HepG2 (cell line): ENCODE results near the gene WDR73. TPM values are rescaled to one million over a fixed set of nuclear protein-coding genes. Genes with fewer than 3 reads are reported as not detected.

Source experiments
- ATM ChIP-seq: fragments of 450-650 bp; IDR thresholded peaks from 2 replicates; pipeline ENCODE4 v1.7.1; 2017; ENCODE audit warnings: mild to moderate bottlenecking, borderline replicate concordance
- FOXO4 ChIP-seq: sonication (generic); formaldehyde crosslinking; conservative IDR thresholded peaks from 2 replicates; pipeline ENCODE4 v1.8.1; 2023; ENCODE audit warnings: missing genetic modification reagents
- HNF1B ChIP-seq: sonication (generic); formaldehyde crosslinking; IDR thresholded peaks from 2 replicates; pipeline ENCODE4 v1.5.1; 2020; ENCODE audit warnings: mild to moderate bottlenecking, moderate library complexity, missing genetic modification reagents
- IRX3 ChIP-seq: sonication (generic); formaldehyde crosslinking; IDR thresholded peaks from 2 replicates; pipeline ENCODE4 v1.8.1; 2023; ENCODE audit warnings: mild to moderate bottlenecking, low read depth, missing genetic modification reagents, borderline replicate concordance
- KLF11 ChIP-seq: IDR thresholded peaks from 2 replicates; pipeline ENCODE4 v1.6.1; 2016; ENCODE audit warnings: missing compliant biosample characterization
- MXI1 ChIP-seq: IDR thresholded peaks from 3 replicates; pipeline ENCODE4 v1.6.1; 2012; ENCODE audit warnings: low read depth, low read length, inconsistent platforms, borderline replicate concordance
- NCOA1 ChIP-seq: sonication (generic); formaldehyde crosslinking; IDR thresholded peaks from 2 replicates; pipeline ENCODE4 v1.9.0; 2021; ENCODE audit warnings: missing genetic modification reagents
- SP5 ChIP-seq: IDR thresholded peaks from 2 replicates; pipeline ENCODE4 v1.6.1; 2016; ENCODE audit warnings: low read depth, borderline replicate concordance
- SRY ChIP-seq: sonication (generic); formaldehyde crosslinking; IDR thresholded peaks from 2 replicates; pipeline ENCODE4 v1.8.0; 2022; ENCODE audit warnings: mild to moderate bottlenecking, missing genetic modification reagents
- ZKSCAN8 ChIP-seq: IDR thresholded peaks from 2 replicates; pipeline ENCODE4 v1.6.1; 2016; ENCODE audit warnings: borderline replicate concordance, missing genetic modification reagents, missing compliant biosample characterization
- ZNF17 ChIP-seq: sonication (generic); formaldehyde crosslinking; IDR thresholded peaks from 2 replicates; pipeline ENCODE4 v1.5.0; 2020; ENCODE audit warnings: mild to moderate bottlenecking, missing genetic modification reagents
- ZNF44 ChIP-seq: sonication (generic); formaldehyde crosslinking; IDR thresholded peaks from 2 replicates; pipeline ENCODE4 v1.5.1; 2020; ENCODE audit warnings: mild to moderate bottlenecking, missing genetic modification reagents
- ZNF574 ChIP-seq: sonication (generic); formaldehyde crosslinking; IDR thresholded peaks from 2 replicates; pipeline ENCODE4 v1.4.0; 2020; ENCODE audit warnings: missing genetic modification reagents
- ZNF607 ChIP-seq: sonication (generic); formaldehyde crosslinking; IDR thresholded peaks from 2 replicates; pipeline ENCODE4 v1.5.1; 2020; ENCODE audit warnings: missing genetic modification reagents, mild to moderate bottlenecking, borderline replicate concordance
- ZNF615 ChIP-seq: sonication (generic); formaldehyde crosslinking; IDR thresholded peaks from 2 replicates; pipeline ENCODE4 v1.5.0; 2020; ENCODE audit warnings: mild to moderate bottlenecking, missing genetic modification reagents, borderline replicate concordance
- ZNF672 ChIP-seq: sonication (generic); formaldehyde crosslinking; IDR thresholded peaks from 2 replicates; pipeline ENCODE4 v1.8.1; 2022; ENCODE audit warnings: missing genetic modification reagents
- ZNF7 ChIP-seq: IDR thresholded peaks from 2 replicates; pipeline ENCODE4 v1.6.1; 2016; ENCODE audit warnings: missing biosample characterization, missing genetic modification reagents
- ZNF740 ChIP-seq: sonication (generic); formaldehyde crosslinking; IDR thresholded peaks from 2 replicates; pipeline ENCODE4 v1.4.0; 2020; ENCODE audit warnings: missing genetic modification reagents
- ZNF746 ChIP-seq: sonication (generic); formaldehyde crosslinking; IDR thresholded peaks from 2 replicates; pipeline ENCODE4 v1.8.0; 2022; ENCODE audit warnings: mild to moderate bottlenecking, missing genetic modification reagents
- ZNF83 ChIP-seq: sonication (generic); formaldehyde crosslinking; IDR thresholded peaks from 2 replicates; pipeline ENCODE4 v1.4.0; 2020; ENCODE audit warnings: missing genetic modification reagents, mild to moderate bottlenecking, borderline replicate concordance
- polyA plus RNA-seq, 8 experiments: library from polyadenylated mRNA; depleted of rRNA in 3 of 8; stranded (reverse) in 7 of 8; unstranded in 1 of 8; fragments of >200 nt; fragmentation: Illumina TruSeq in 4 of 8; extraction: Trizol in 4 of 8; gene quantifications; 2 replicates each; pipeline versions ENCODE4 v1.2.1 to v1.2.3, GENCODE V29; 2011 to 2016; ENCODE audit warnings: low read depth in 4 of 8, missing spikeins in 1 of 8, mixed read lengths in 1 of 8; ENCODE audit not compliant: insufficient read depth in 1 of 8
- total RNA-seq, 5 experiments: library from RNA; depleted of rRNA; stranded (reverse); fragments of >200 nt; fragmentation: Illumina TruSeq; extraction: Trizol; gene quantifications; 2 replicates each; pipeline ENCODE4 v1.2.3, GENCODE V29; 2016; ENCODE audit warnings: low read depth in 1 of 5
- TF ChIP-seq, protein P1 (sequence below): sonication (generic); formaldehyde crosslinking; IDR thresholded peaks from 2 replicates; pipeline ENCODE4 v1.4.0; 2020; ENCODE audit warnings: missing genetic modification reagents, borderline replicate concordance
- TF ChIP-seq, protein P2 (sequence below): sonication (generic); formaldehyde crosslinking; IDR thresholded peaks from 2 replicates; pipeline ENCODE4 v1.5.0; 2020; ENCODE audit warnings: mild to moderate bottlenecking, missing genetic modification reagents

The WDR73 gene
- total and polyA plus RNA-seq, 2 of the 13 experiments (the other 11 are each of a cell fraction or from before 2014, with no cell fraction given), result 20.0 to 35.5 TPM

DNA sequence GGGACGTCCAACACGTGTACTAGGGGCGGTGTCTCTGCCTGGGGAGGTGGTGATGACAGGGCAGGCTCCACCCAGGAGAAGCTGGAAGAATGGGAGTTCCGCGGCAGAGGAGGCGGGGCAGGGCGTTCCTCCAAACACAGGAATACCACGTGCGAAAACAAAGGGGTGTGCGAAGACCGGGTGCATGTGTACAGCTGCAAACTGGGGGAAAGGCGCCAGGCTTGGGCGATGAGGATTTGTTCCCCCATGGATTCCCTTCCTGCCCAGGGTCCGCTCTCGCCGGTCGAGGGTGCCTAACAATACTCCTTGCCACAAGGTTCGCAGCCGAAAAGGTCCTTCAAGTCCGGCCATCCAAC is 53.8 kb downstream of the WDR73 start (continued):
- TF ChIP-seq ZNF607 (CRISPR knock-in tag) (peak; percentile 17; the same call in 1 of the 2 replicates), SRY (CRISPR knock-in tag) (peak; percentile 17; the same call in 1 of the 2 replicates), ZNF83 (CRISPR knock-in tag) (no peak), ZNF615 (CRISPR knock-in tag) (no peak), HNF1B (CRISPR knock-in tag) (0 out of 2 replicates have a peak, but pooled peaks have one; percentile 16), KLF11 (0 out of 2 replicates have a peak, but pooled peaks have one; percentile 62), ZNF740 (CRISPR knock-in tag) (no peak), ZNF44 (CRISPR knock-in tag) (no peak), ZNF7 (CRISPR knock-in tag) (no peak), ZKSCAN8 (CRISPR knock-in tag) (no peak), IRX3 (CRISPR knock-in tag) (no peak), ZNF17 (CRISPR knock-in tag) (no peak), FOXO4 (CRISPR knock-in tag) (no peak), NCOA1 (no peak), SP5 (CRISPR knock-in tag) (peak; percentile 82; the same call in 1 of the 2 replicates), ZNF672 (CRISPR knock-in tag) (no peak), ZNF746 (no peak), ATM (no peak), ZNF574 (CRISPR knock-in tag) (0 out of 2 replicates have a peak, but pooled peaks have one; percentile 37), MXI1 (peak; percentile 92)
- TF ChIP-seq, protein P1, sequence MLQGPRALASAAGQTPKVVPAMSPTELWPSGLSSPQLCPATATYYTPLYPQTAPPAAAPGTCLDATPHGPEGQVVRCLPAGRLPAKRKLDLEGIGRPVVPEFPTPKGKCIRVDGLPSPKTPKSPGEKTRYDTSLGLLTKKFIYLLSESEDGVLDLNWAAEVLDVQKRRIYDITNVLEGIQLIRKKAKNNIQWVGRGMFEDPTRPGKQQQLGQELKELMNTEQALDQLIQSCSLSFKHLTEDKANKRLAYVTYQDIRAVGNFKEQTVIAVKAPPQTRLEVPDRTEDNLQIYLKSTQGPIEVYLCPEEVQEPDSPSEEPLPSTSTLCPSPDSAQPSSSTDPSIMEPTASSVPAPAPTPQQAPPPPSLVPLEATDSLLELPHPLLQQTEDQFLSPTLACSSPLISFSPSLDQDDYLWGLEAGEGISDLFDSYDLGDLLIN (CRISPR knock-in tag), result no peak
- TF ChIP-seq, protein P2, sequence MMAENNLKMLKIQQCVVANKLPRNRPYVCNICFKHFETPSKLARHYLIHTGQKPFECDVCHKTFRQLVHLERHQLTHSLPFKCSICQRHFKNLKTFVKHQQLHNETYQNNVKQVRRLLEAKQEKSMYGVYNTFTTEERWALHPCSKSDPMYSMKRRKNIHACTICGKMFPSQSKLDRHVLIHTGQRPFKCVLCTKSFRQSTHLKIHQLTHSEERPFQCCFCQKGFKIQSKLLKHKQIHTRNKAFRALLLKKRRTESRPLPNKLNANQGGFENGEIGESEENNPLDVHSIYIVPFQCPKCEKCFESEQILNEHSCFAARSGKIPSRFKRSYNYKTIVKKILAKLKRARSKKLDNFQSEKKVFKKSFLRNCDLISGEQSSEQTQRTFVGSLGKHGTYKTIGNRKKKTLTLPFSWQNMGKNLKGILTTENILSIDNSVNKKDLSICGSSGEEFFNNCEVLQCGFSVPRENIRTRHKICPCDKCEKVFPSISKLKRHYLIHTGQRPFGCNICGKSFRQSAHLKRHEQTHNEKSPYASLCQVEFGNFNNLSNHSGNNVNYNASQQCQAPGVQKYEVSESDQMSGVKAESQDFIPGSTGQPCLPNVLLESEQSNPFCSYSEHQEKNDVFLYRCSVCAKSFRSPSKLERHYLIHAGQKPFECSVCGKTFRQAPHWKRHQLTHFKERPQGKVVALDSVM, result no peak
